Type B pancreatic cell (in vitro differentiated cells): Measurements from ENCODE around the gene C17orf67. TPM values are rescaled to one million over a fixed set of nuclear protein-coding genes. Genes with fewer than 3 reads are reported as not detected.

Experiments used
- DNase-seq: peaks from one replicate; pipeline ENCODE4 v3.0.0; 2021; ENCODE audit warnings: mixed read lengths; ENCODE audit not compliant: unreplicated experiment; ENCODE audit errors: extremely low spot score
- H3K27ac Mint-ChIP-seq: 2 replicates; pipeline ENCODE4 v1.8.0; 2021; ENCODE audit warnings: mild to moderate bottlenecking, mixed read lengths
- H3K27me3 Mint-ChIP-seq: 2 replicates; pipeline ENCODE4 v1.8.0; 2021; ENCODE audit warnings: mixed read lengths
- H3K36me3 Mint-ChIP-seq: 2 replicates; pipeline ENCODE4 v1.8.0; 2021; ENCODE audit warnings: mixed read lengths
- H3K4me1 Mint-ChIP-seq: one replicate; pipeline ENCODE4 v1.8.0; 2021; ENCODE audit warnings: mixed read lengths; ENCODE audit not compliant: unreplicated experiment
- H3K4me3 Mint-ChIP-seq: 2 replicates; pipeline ENCODE4 v1.8.0; 2021; ENCODE audit warnings: mild to moderate bottlenecking, mixed read lengths
- H3K9me3 Mint-ChIP-seq: 2 replicates; pipeline ENCODE4 v1.8.0; 2021; ENCODE audit warnings: mixed read lengths
- CTCF ChIP-seq: fragments of 200-600 bp; sonication (generic); conservative IDR thresholded peaks from 2 replicates; pipeline ENCODE4 v1.5.0; 2021; ENCODE audit warnings: antibody characterized with exemption, mild to moderate bottlenecking
- total RNA-seq: library from RNA; stranded (reverse); gene quantifications from 2 replicates; pipeline ENCODE4 v1.2.1, GENCODE V29; 2021; ENCODE audit warnings: low replicate concordance

The C17orf67 gene
- total RNA-seq, 1 donor from 2014 or later, result 4.1 TPM

- Mint-ChIP-seq H3K27ac (no peak overlapping the region), H3K36me3 (no peaks in the 10 kb centered on the region), H3K4me1 (peaks cover 12% of the 10 kb centered on the region), H3K4me3 (no peak overlapping the region), H3K27me3 (peaks cover 19% of the 10 kb centered on the region), H3K9me3 (no peaks in the 10 kb centered on the region)
- DNase-seq, result no peak
- no peak for TF ChIP-seq CTCF
Measured at GRCh38 chr17:56810891-56811775, 22.6 kb downstream of the C17orf67 start.

GRCh38 chr17:56810343-56810742, 23.4 kb downstream of the C17orf67 start:
- no peaks in the 10 kb centered on the region for H3K36me3 Mint-ChIP-seq
- H3K4me3 Mint-ChIP-seq, result no peak overlapping the region
- no peak for DNase-seq
- no peak for TF ChIP-seq CTCF
- H3K4me1 Mint-ChIP-seq, result peaks cover 12% of the 10 kb centered on the region
- H3K27ac Mint-ChIP-seq, result no peak overlapping the region
- H3K27me3 Mint-ChIP-seq, result peaks cover 17% of the 10 kb centered on the region
- no peaks in the 10 kb centered on the region for H3K9me3 Mint-ChIP-seq

- TF ChIP-seq CTCF, result no peak
- Mint-ChIP-seq H3K27ac (no peak overlapping the region), H3K27me3 (peaks cover 15% of the 10 kb centered on the region), H3K9me3 (no peaks in the 10 kb centered on the region), H3K4me3 (no peak overlapping the region), H3K4me1 (peaks cover 12% of the 10 kb centered on the region), H3K36me3 (no peaks in the 10 kb centered on the region)
- DNase-seq, result no peak
Measured at GRCh38 chr17:56809820-56810179, 23.9 kb downstream of the C17orf67 start.

GRCh38 chr17:56809106-56809819, 24.5 kb downstream of the C17orf67 start:
- peaks cover 12% of the 10 kb centered on the region for H3K27me3 Mint-ChIP-seq
- H3K4me1 Mint-ChIP-seq, result peaks cover 12% of the 10 kb centered on the region

GRCh38 chr17:56808503-56808902, 25.2 kb downstream of the C17orf67 start:
- no peak for TF ChIP-seq CTCF
- Mint-ChIP-seq H3K4me1 (peaks cover 12% of the 10 kb centered on the region), H3K9me3 (no peaks in the 10 kb centered on the region), H3K27me3 (peaks cover 7% of the 10 kb centered on the region), H3K4me3 (no peak overlapping the region), H3K36me3 (no peaks in the 10 kb centered on the region), H3K27ac (no peak overlapping the region)
- DNase-seq, result no peak

More at GRCh38 chr17:56809106-56809819, 24.5 kb downstream of the C17orf67 start:
- no peak for DNase-seq
- no peak for TF ChIP-seq CTCF
- H3K4me3 Mint-ChIP-seq, result no peak overlapping the region
- no peaks in the 10 kb centered on the region for H3K9me3 Mint-ChIP-seq
- no peaks in the 10 kb centered on the region for H3K36me3 Mint-ChIP-seq
- H3K27ac Mint-ChIP-seq, result no peak overlapping the region
